Neuronal stem cell (in vitro differentiated cells): ENCODE data around the gene ERICH2.

Experiments
- DNase-seq: peaks from one replicate; pipeline ENCODE4 v3.0.0-alpha.2; 2013; ENCODE audit warnings: low spot score
- H2AFZ ChIP-seq: one replicate; pipeline ENCODE4 v1.6.1; 2013; ENCODE audit warnings: mild to moderate bottlenecking, low read length, inconsistent platforms
- H2AK5ac ChIP-seq: 2 replicates; pipeline ENCODE4 v1.6.1; 2013; ENCODE audit warnings: low read depth, mild to moderate bottlenecking, inconsistent platforms, low read length, moderate library complexity, mixed read lengths
- H2BK120ac ChIP-seq: 2 replicates; pipeline ENCODE4 v1.6.1; 2013; ENCODE audit warnings: low read depth, mild to moderate bottlenecking, inconsistent platforms, low read length, moderate library complexity, mixed read lengths
- H2BK12ac ChIP-seq: one replicate; pipeline ENCODE4 v1.6.1; 2013; ENCODE audit warnings: low read length, inconsistent platforms
- H2BK15ac ChIP-seq: 2 replicates; pipeline ENCODE4 v1.6.1; 2013; ENCODE audit warnings: mild to moderate bottlenecking, low read length, inconsistent platforms, mixed read lengths
- H2BK5ac ChIP-seq: one replicate; pipeline ENCODE4 v1.6.1; 2013; ENCODE audit warnings: inconsistent platforms, mild to moderate bottlenecking, low read length, moderate library complexity
- H3K14ac ChIP-seq: one replicate; pipeline ENCODE4 v1.6.1; 2013; ENCODE audit warnings: low read length, inconsistent platforms
- H3K18ac ChIP-seq: 2 replicates; pipeline ENCODE4 v1.6.1; 2013; ENCODE audit warnings: low read length, inconsistent platforms
- H3K23ac ChIP-seq: 2 replicates; pipeline ENCODE4 v1.6.1; 2013; ENCODE audit warnings: low read depth, mild to moderate bottlenecking, mixed read lengths, low read length, inconsistent platforms; ENCODE audit not compliant: poor library complexity
- H3K27ac ChIP-seq: replicated peaks from 3 replicates; pipeline ENCODE4 v1.5.1; 2013; ENCODE audit warnings: low read length, inconsistent platforms
- H3K27me3 ChIP-seq, 3 experiments: 2 replicates each; pipeline ENCODE4 v1.6.1; 2013; ENCODE audit warnings: low read length in 3 of 3, mild to moderate bottlenecking in 2 of 3, inconsistent platforms in 1 of 3, low read depth in 1 of 3, mixed read lengths in 1 of 3, moderate library complexity in 1 of 3; ENCODE audit not compliant: control insufficient read depth in 3 of 3, insufficient read depth in 3 of 3
- H3K36me3 ChIP-seq, 2 donors: replicated peaks in 1 of 2; 2 replicates each; pipeline ENCODE4 v1.6.1; 2013; ENCODE audit warnings: low read length in 2 of 2; ENCODE audit not compliant: control insufficient read depth in 2 of 2, insufficient read depth in 2 of 2
- H3K4ac ChIP-seq: 2 replicates; pipeline ENCODE4 v1.6.1; 2013; ENCODE audit warnings: inconsistent platforms, mild to moderate bottlenecking, low read length, moderate library complexity
- H3K4me1 ChIP-seq, 2 donors: 1 replicate in 1 of 2; 2 replicates in 1 of 2; pipeline ENCODE4 v1.6.1; 2013; ENCODE audit warnings: low read length in 2 of 2, low read depth in 1 of 2; ENCODE audit not compliant: control insufficient read depth in 2 of 2, insufficient read depth in 1 of 2
- H3K4me2 ChIP-seq: one replicate; pipeline ENCODE4 v1.6.1; 2013; ENCODE audit warnings: mild to moderate bottlenecking, low read length, inconsistent platforms; ENCODE audit not compliant: insufficient read depth, poor library complexity, severe bottlenecking
- H3K4me3 ChIP-seq, 2 donors: 2 replicates each; pipeline ENCODE4 v1.5.1; 2013; ENCODE audit warnings: low read length in 2 of 2, mild to moderate bottlenecking in 2 of 2, inconsistent platforms in 1 of 2, moderate library complexity in 1 of 2
- H3K79me1 ChIP-seq: one replicate; pipeline ENCODE4 v1.6.1; 2013; ENCODE audit warnings: low read depth, mild to moderate bottlenecking, inconsistent platforms, low read length, moderate library complexity
- H3K9ac ChIP-seq: one replicate; pipeline ENCODE4 v1.6.1; 2013; ENCODE audit warnings: mild to moderate bottlenecking, low read depth, low read length, inconsistent platforms; ENCODE audit not compliant: poor library complexity
- H3K9me3 ChIP-seq, 2 donors: replicated peaks in 1 of 2; 2 replicates each; pipeline versions ENCODE3 to v1.6.1; 2013; ENCODE audit warnings: low read length in 2 of 2, mild to moderate bottlenecking in 2 of 2, inconsistent platforms in 1 of 2, low read depth in 1 of 2, mixed read lengths in 1 of 2, moderate library complexity in 1 of 2; ENCODE audit not compliant: control insufficient read depth in 2 of 2, insufficient read depth in 1 of 2
- H4K8ac ChIP-seq: one replicate; pipeline ENCODE4 v1.6.1; 2013; ENCODE audit warnings: low read depth, mild to moderate bottlenecking, inconsistent platforms, low read length, moderate library complexity
- H4K91ac ChIP-seq: one replicate; pipeline ENCODE4 v1.6.1; 2013; ENCODE audit warnings: low read length, low read depth, mild to moderate bottlenecking, inconsistent platforms; ENCODE audit not compliant: poor library complexity
- WGBS, 2 donors: extraction: QIAGEN DNeasy Blood & Tissue Kit; methylation state at CpG; one replicate each; pipeline ENCODE4 v1.1.7; 2013; ENCODE audit warnings: missing lambda C conversion rate in 2 of 2, mixed read lengths in 1 of 2; ENCODE audit not compliant: insufficient read length in 2 of 2, insufficient replicate concordance in 1 of 2; ENCODE audit errors: extremely low coverage in 2 of 2; 5-methylcytosine and 5-hydroxymethylcytosine counted together

ERICH2 gene

DNA sequence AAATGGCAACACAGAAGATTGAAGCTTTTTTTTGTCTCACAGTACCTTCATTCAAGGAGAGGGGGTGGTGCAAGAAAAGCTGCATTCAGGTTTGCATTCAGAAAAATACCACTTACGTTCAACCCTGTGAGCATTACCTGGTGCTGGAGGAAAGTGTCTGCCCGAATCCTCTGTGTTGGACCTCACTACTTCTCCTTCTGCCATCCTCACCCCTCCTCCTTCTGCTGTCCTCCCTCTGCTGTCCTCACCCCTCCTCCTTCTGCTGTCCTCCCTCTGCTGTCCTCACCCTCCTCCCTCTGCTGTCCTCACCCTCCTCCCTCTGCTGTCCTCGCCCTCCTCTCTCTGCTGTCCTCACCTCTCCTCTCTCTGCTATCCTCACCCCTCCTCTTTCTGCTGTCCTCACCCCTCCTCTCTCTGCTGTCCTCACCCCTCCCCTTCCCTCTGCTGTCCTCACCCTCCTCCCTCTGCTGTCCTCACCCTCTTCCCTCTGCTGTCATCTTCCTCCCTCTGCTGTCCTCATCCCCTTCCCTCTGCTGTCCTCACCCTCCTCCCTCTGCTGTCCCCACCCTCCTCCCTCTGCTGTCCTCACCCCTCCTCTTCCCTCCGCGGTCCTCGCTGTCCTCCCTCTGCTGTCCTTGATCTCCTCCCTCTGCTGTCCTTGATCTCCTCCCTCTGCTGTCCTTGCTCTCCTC lies 57.8 kb downstream of the ERICH2 start:
- Histone ChIP-seq H3K14ac (no peak overlapping the region), H3K23ac (peak overlapping the region; percentile 22), H4K91ac (no peak overlapping the region), H3K4me2 (no peak overlapping the region), H2BK15ac (no peak overlapping the region), H3K4me3 (no peak overlapping the region), H3K9ac (no peak overlapping the region), H3K4me1 (peaks cover 0 to 4% of the 10 kb centered on the region in 2 donors), H2AFZ (no peak overlapping the region), H3K18ac (no peak overlapping the region), H3K4ac (no peak overlapping the region), H3K36me3 (no peaks in the 10 kb centered on the region), H3K27ac (no peak overlapping the region), H2AK5ac (no peak overlapping the region), H3K27me3 (peaks cover 0 to 48% (median 28%) of the 10 kb centered on the region in 3 experiments), H2BK12ac (peak overlapping the region; percentile 6), H2BK5ac (no peak overlapping the region), H3K79me1 (no peaks in the 10 kb centered on the region), H3K9me3 (peaks cover 0 to 1% of the 10 kb centered on the region in 2 donors), H4K8ac (no peak overlapping the region), H2BK120ac (no peak overlapping the region)
- no peak for DNase-seq
- no CpG with 5 or more reads among the region's 6 CpGs for WGBS, 2 donors

DNA sequence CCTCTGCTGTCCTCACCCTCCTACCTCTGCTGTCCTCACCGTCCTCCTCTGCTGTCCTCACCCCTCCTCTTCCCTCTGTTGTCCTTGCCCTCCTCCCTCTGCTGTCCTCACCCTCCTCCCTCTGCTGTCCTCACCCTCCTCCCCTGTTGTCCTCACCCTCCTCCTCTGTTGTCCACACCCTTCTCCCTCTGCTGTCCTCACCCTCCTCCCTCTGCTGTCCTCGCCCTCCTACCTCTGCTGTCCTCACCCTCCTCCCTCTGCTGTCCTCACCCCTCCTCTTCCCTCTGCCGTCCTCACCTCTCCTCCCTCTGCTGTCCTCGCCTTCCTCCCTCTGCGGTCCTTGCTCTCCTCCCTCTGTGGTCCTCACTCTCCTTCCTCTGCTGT lies 58.3 kb downstream of the ERICH2 start:
- peaks cover 0 to 44% (median 23%) of the 10 kb centered on the region in 3 experiments for H3K27me3 ChIP-seq
- H2AFZ ChIP-seq = no peak overlapping the region
- H3K4me1 ChIP-seq = peaks cover 0 to 4% of the 10 kb centered on the region in 2 donors
- H3K14ac ChIP-seq = no peak overlapping the region
- H2BK5ac ChIP-seq = no peak overlapping the region
- H3K23ac ChIP-seq = peak overlapping the region; percentile 22
- peaks cover 0 to 1% of the 10 kb centered on the region in 2 donors for H3K9me3 ChIP-seq
- no peak overlapping the region for H4K8ac ChIP-seq
- no peak overlapping the region for H3K4ac ChIP-seq
- no peak for DNase-seq
- H4K91ac ChIP-seq = no peak overlapping the region
- WGBS, 2 donors = no CpG with 5 or more reads among the region's 5 CpGs
- no peak overlapping the region for H2BK15ac ChIP-seq
- no peak overlapping the region for H3K4me3 ChIP-seq
- H3K79me1 ChIP-seq = no peaks in the 10 kb centered on the region
- H3K9ac ChIP-seq = no peak overlapping the region
- H3K27ac ChIP-seq = no peak overlapping the region
- H2BK12ac ChIP-seq = peak overlapping the region; percentile 46
- no peak overlapping the region for H2AK5ac ChIP-seq
- H2BK120ac ChIP-seq = no peak overlapping the region
- H3K18ac ChIP-seq = no peak overlapping the region
- no peak overlapping the region for H3K4me2 ChIP-seq
- H3K36me3 ChIP-seq = no peaks in the 10 kb centered on the region

DNA sequence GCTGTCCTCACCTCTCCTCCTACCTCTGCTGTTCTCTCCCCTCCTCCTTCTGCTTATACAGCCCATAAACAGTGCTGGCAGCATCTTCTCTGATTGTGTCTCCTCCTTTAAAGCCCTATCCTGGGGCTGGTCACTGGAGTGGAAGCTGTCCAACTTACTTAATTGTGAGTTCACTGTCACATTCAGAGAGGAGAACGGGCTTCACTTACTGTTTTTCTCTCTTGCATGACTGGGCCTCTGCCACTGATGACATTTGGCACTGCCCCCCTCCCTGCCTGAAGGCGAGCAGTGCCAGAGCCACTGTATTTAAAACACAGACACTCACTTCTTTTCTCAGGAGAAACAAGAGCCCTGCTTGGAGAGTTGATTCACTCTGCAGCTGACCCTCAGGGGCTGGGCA lies 58.9 kb downstream of the ERICH2 start:
- Histone ChIP-seq H3K4ac (no peak overlapping the region), H3K18ac (no peak overlapping the region), H2BK12ac (peak overlapping the region; percentile 46), H3K27ac (no peak overlapping the region), H2AFZ (no peak overlapping the region), H2BK120ac (no peak overlapping the region), H3K4me2 (no peak overlapping the region), H3K79me1 (no peaks in the 10 kb centered on the region), H3K9ac (no peak overlapping the region), H3K36me3 (no peaks in the 10 kb centered on the region), H2AK5ac (no peak overlapping the region), H4K8ac (no peak overlapping the region), H3K4me1 (peaks cover 0 to under 1% of the 10 kb centered on the region in 2 donors), H2BK5ac (no peak overlapping the region), H2BK15ac (no peak overlapping the region), H3K4me3 (no peak overlapping the region), H3K27me3 (peaks cover 0 to 38% (median 18%) of the 10 kb centered on the region in 3 experiments), H3K14ac (peak overlapping the region; percentile 75), H3K9me3 (peaks cover 0 to 1% of the 10 kb centered on the region in 2 donors), H4K91ac (no peak overlapping the region), H3K23ac (peak overlapping the region; percentile 22)
- no peak for DNase-seq
- WGBS, 2 donors = no CpG with 5 or more reads among the region's 2 CpGs

DNA sequence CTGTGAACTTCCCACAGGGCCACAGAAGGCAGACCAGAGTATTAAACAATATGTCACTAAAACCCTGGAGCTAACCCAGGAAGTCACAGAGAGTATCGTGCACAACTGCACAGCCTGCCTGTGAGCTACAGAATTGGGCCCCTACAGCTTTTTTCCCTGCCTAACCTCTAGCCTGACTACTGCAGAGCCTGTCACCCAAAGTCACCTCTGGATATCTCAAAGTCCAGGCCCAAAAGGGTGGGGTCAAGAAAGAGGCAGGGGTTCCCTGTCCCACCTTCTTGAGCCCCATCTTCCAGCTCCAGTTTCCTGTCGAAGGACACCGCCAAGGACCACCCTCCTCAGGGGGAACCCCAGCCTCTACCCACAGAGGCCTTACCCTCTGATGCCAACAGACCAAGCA lies 60.0 kb downstream of the ERICH2 start:
- H3K4ac ChIP-seq = no peak overlapping the region
- peak overlapping the region; percentile 73 for H3K14ac ChIP-seq
- H3K4me1 ChIP-seq = no peaks in the 10 kb centered on the region
- DNase-seq = no peak
- no peak overlapping the region for H2BK12ac ChIP-seq
- no CpG with 5 or more reads among the region's 3 CpGs for WGBS, 2 donors
- no peak overlapping the region for H2BK15ac ChIP-seq
- H3K79me1 ChIP-seq = no peaks in the 10 kb centered on the region
- peaks cover 0 to 1% of the 10 kb centered on the region in 2 donors for H3K9me3 ChIP-seq
- peak overlapping the region; percentile 19 for H2AK5ac ChIP-seq
- peak overlapping the region; percentile 12 for H3K9ac ChIP-seq
- no peaks in the 10 kb centered on the region for H3K36me3 ChIP-seq
- H2AFZ ChIP-seq = no peak overlapping the region
- no peak overlapping the region for H3K27ac ChIP-seq
- peaks cover 0 to 27% (median 11%) of the 10 kb centered on the region in 3 experiments for H3K27me3 ChIP-seq
- peak overlapping the region; percentile 48 for H2BK5ac ChIP-seq
- H3K4me2 ChIP-seq = no peak overlapping the region
- H3K18ac ChIP-seq = peak overlapping the region; percentile 85
- H4K8ac ChIP-seq = no peak overlapping the region
- no peak overlapping the region for H3K23ac ChIP-seq
- H2BK120ac ChIP-seq = no peak overlapping the region
- H3K4me3 ChIP-seq = no peak overlapping the region
- H4K91ac ChIP-seq = no peak overlapping the region
